GM21526 (cell line): Measurements from ENCODE around the gene TRIP6.

Experiments used
- ATAC-seq: cut with Tn5 transposase; IDR thresholded peaks from one replicate; pipeline ENCODE4 v1.9.1; 2021; ENCODE audit warnings: moderate library complexity; ENCODE audit not compliant: unreplicated experiment, low FRiP score

TRIP6 gene

GRCh38 chr7:100867040-100867775 lies at the start of gene TRIP6:
TSS of gene TRIP6 (plus strand) at chr7:100867387. CDS start at chr7:100867498, 111 bp downstream.
- ATAC-seq: no peak

GRCh38 chr7:100818366-100818765 lies 48.8 kb upstream of the TRIP6 start:
- no peak for ATAC-seq

GRCh38 chr7:100818825-100819224 lies 48.4 kb upstream of the TRIP6 start:
- ATAC-seq: no peak

GRCh38 chr7:100819586-100819985 lies 47.6 kb upstream of the TRIP6 start:
- no peak for ATAC-seq

- ATAC-seq: no peak
These were observed 44.7 kb upstream of the TRIP6 start for GRCh38 chr7:100822236-100823139.

GRCh38 chr7:100823140-100823525 lies 44.1 kb upstream of the TRIP6 start:
- no peak for ATAC-seq

GRCh38 chr7:100823534-100823933 lies 43.7 kb upstream of the TRIP6 start:
- ATAC-seq: no peak

GRCh38 chr7:100824499-100825214 lies 42.5 kb upstream of the TRIP6 start:
- no peak for ATAC-seq

GRCh38 chr7:100825215-100825671 lies 41.9 kb upstream of the TRIP6 start:
- no peak for ATAC-seq

GRCh38 chr7:100825751-100826513 lies 41.3 kb upstream of the TRIP6 start:
- ATAC-seq: no peak

GRCh38 chr7:100826514-100827329 lies 40.5 kb upstream of the TRIP6 start:
- no peak for ATAC-seq

GRCh38 chr7:100827330-100828226 lies 39.6 kb upstream of the TRIP6 start, which contains the start of gene EPHB4:
TSS of gene EPHB4 (minus strand) at chr7:100827523. CDS start at chr7:100827030, 493 bp downstream.
- no peak for ATAC-seq

GRCh38 chr7:100829150-100829716 lies 38.0 kb upstream of the TRIP6 start:
- ATAC-seq: no peak

- no peak for ATAC-seq
These were observed 36.8 kb upstream of the TRIP6 start for GRCh38 chr7:100830396-100830795.

- no peak for ATAC-seq
These were observed 34.9 kb upstream of the TRIP6 start for GRCh38 chr7:100832281-100832633.

- no peak for ATAC-seq
These were observed 31.0 kb upstream of the TRIP6 start for GRCh38 chr7:100835903-100836811.

- no peak for ATAC-seq
These were observed 30.4 kb upstream of the TRIP6 start for GRCh38 chr7:100836812-100837098.
